Panc1 (cell line): ENCODE results near the gene APEH.

Source experiments
- POLR2AphosphoS5 ChIP-seq: IDR thresholded peaks from 2 replicates; pipeline ENCODE4 v1.6.1; 2012; ENCODE audit warnings: mild to moderate bottlenecking, low read depth, low read length, moderate library complexity
- TF ChIP-seq, protein P1 (sequence below): fragments of 450-650 bp; IDR thresholded peaks from 2 replicates; pipeline ENCODE4 v1.5.1; 2017; ENCODE audit warnings: mild to moderate bottlenecking

DNA sequence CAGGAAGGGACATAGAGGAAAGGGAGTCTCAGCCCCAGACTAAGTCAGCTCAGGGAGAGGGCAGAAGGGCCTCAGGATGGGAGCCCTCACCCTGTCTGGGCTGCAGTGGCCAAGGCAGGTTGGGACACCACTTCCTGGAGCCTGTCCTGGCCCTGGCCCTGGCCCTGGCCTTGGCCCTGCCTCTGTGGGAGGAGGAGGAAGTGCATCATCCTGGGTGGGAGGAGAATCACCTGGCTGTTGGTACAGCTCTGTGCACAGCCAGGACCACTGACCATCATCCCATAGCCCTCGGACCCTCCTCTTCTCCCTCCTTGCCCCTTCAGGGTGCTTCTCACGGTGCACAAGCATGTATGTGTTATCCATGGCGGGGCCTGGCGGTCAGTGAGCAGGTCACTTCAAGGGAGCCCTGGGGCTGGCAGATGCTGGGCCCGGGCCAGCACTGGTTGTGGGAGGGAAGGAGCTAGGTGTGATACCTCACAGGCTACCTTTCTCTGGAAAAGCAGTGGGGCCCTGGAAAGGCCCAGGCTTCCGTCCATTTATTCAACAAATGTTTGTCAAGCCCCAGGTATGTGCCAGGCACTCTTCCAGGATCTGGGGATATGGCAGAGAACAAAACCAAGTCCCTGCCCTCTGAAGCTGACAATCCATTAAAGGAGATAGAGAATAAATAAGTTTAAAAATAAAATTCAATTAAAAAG lies 8.2 kb upstream of the APEH start:
- TF ChIP-seq, protein P1, sequence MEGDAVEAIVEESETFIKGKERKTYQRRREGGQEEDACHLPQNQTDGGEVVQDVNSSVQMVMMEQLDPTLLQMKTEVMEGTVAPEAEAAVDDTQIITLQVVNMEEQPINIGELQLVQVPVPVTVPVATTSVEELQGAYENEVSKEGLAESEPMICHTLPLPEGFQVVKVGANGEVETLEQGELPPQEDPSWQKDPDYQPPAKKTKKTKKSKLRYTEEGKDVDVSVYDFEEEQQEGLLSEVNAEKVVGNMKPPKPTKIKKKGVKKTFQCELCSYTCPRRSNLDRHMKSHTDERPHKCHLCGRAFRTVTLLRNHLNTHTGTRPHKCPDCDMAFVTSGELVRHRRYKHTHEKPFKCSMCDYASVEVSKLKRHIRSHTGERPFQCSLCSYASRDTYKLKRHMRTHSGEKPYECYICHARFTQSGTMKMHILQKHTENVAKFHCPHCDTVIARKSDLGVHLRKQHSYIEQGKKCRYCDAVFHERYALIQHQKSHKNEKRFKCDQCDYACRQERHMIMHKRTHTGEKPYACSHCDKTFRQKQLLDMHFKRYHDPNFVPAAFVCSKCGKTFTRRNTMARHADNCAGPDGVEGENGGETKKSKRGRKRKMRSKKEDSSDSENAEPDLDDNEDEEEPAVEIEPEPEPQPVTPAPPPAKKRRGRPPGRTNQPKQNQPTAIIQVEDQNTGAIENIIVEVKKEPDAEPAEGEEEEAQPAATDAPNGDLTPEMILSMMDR, result no peak
- no peak for TF ChIP-seq POLR2AphosphoS5
